GM21576 (cell line): ENCODE data around the gene APOL4.
A peak's percentile ranks its signal among the peaks of the same experiment; 100 is the strongest.
"Not testable (repeated sequence)": the region's sequence is repeated elsewhere in the genome, so short reads cannot be mapped to it uniquely, and the experiment has no call there.

Experiments used
- ATAC-seq: cut with Tn5 transposase; IDR thresholded peaks from one replicate; pipeline ENCODE4 v1.9.1; 2021; ENCODE audit warnings: mild to moderate bottlenecking, moderate library complexity; ENCODE audit not compliant: unreplicated experiment

The APOL4 gene

DNA sequence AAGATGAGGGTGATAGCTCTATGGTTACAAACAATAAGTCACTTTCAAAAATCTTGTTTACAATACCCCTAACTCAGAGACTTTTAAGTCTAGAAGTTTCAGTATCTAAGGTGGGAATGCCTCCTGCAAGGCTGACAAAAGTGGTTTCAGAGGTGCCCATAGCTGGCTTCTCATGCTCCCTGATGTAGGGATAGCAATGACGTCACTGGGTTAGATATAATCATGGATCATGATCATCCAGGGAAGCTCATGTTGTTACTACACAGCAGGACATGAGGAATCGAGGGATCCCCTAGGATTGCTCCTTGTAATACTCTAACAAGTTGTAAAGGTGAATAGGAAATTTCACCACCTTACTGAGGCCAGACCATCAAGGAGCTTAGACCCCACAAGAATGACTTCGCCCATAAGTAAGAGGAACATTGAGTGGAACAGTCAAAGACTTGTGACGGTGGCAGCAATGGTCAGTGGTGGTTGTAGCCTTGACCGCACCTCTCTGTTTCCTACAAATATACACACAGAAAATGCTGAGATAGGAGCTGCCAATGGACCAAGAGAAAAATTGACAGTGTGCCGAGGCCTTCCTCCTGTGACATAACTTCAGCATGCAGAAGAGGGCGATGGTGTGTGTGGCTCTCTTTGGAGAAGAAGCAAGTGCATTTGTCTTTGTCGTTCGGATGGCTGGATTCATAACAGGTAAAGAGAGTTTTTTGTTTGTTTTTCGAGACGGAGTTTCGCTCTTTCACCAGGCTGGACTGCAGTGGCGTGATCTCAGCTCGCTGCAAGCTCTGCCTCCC, 15.6 kb downstream of the APOL4 start:
- ATAC-seq = no peak

DNA sequence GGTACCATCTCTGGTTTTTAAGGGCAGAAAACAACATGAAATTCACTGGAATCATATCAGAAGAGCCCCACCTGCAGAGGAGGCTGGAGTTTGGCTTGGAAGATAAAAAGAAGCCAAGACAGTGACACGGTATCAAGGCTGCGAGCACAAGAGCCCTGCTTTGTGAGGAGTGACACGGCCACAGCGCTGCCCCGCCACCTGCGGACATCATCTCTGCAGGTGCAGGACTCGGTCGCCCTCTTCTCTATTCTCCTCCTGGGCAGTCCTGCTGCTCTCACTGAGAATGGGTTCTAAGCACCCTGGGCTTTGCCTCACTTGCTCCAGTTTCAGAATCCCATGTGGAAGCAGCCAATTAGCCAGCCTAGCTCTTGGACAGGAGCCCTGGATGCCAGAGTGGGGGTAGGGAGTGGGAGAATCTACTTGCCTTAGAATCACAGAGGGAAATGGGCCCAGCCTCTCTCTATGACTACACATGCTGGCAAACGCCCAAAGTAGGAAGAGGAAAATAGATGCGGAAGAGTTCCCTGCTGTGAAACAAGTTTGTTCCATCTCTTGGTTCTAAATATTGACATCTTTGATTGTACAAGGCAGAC, 17.1 kb downstream of the APOL4 start:
- no peak for ATAC-seq

- no peak for ATAC-seq
Observed at GRCh38 chr22:36183446-36183845, 18.2 kb downstream of the APOL4 start.

DNA sequence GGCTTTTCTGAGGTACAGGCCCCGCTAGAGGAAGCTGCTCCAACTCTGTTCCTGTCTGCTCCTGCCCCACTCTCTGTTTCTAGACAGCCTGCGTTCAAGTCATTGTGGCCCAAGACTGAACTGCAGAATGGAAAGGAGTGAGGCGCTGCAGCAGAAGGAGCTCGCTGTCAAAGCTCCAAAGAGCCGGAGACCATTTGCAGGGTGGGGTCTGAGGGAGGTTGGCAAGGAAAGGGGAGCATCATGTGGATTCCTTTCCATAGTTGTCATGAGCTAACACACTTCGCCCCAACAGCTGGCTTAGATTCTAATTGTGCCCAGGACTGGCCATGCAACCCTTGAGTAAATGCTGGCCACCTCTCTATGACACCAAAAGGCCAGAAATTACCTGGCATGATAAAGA, 18.8 kb downstream of the APOL4 start:
- ATAC-seq = no peak

GRCh38 chr22:36182056-36182455, 19.6 kb downstream of the APOL4 start:
- ATAC-seq = no peak

GRCh38 chr22:36180928-36181327, 20.7 kb downstream of the APOL4 start:
- no peak for ATAC-seq

- ATAC-seq = no peak
Observed at GRCh38 chr22:36180038-36180880, 21.4 kb downstream of the APOL4 start.

DNA sequence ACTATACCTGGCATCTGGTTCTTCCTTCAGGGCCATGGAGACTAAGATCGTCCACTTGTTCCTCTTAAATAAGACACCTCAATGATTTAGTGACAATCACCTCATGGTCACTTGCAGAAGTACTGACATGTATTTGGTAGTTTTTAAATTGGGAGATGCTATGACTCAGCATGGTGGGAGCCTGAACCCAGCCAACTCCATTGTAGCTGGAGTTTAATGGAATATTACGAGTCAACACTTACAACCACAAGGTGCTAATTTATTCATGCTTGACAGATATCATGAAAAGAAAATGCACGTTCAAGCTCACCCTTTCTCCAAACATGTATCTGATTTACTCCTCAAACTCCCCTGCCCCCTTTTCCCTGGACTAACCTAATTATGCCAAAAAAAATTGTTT, 24.4 kb downstream of the APOL4 start:
- ATAC-seq = no peak

- no peak for ATAC-seq
Observed at GRCh38 chr22:36175892-36176291, 25.7 kb downstream of the APOL4 start.

DNA sequence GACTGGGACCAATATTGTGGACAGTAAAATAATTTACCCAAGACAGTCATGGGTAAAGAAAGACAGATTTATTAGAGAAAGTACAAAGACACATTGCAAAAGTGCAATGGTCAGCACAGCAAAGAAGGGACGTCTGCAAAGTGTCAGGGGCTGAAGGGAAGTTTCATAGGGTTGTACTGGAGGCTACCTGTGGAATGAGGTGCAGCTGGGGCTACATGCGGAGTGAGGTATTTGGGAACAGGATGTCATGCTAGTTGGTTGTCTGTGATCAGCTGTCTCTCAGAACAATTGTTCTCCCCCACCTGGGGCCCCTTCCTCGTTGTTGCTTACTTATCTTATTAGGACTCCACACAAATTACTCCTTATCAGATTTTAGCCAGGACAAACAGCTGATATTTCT, 29.7 kb downstream of the APOL4 start:
- no peak for ATAC-seq

DNA sequence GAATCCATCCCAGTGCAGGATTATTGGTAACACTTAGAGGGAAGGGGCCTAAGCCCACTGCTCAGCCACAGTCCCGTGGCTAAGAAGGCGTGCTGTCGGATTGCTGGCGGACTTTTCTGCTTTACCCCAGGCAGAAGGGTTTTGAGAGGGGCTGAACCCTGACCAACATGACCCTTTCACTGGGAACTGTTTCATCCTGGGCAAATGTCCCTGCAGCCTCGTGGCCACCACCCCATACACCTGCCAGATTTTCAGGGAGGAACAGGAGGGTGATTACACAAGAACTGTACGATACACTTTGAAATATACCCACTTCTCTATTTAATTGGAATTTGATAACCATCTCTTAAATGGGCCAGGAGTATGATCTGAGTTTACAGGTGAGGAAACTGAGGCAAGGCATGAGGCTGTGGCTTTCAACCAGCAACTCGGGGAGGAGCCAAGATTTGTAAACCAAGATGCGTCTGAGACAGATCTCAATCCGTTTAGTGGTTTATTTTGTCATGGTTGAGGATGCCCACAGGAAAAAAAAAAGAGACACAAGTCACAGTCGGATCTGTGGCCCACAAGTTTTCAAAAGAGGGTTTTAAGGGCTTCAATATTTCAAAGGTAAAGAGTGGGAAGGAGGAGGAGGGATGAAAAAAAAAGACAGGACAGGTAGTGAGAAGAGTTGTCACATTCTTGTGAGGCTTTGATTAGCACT, 34.9 kb downstream of the APOL4 start:
- no peak for ATAC-seq

- ATAC-seq = no peak
Observed at GRCh38 chr22:36166086-36166485, 35.5 kb downstream of the APOL4 start.

GRCh38 chr22:36165141-36165540, 36.5 kb downstream of the APOL4 start:
- ATAC-seq = no peak

- no peak for ATAC-seq
Observed at GRCh38 chr22:36164621-36165020, 37.0 kb downstream of the APOL4 start.

DNA sequence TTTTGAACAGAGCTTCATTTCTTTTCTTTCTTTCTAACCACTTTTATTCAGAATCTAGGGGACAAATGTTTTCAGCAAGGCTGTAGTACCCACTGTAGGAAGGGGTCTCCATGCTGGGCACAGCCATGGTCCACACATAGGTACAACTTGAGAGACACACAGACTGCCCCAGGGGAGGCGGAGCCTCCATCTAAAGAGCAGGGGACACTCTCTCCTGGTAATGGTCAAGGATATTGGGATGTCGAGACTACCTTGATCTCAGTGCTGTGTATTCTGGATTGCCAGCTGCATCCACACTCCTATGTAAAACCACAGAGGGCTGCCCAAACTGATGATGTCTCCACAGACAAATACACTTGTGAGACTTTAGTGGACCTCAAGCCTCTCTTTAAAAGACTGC, 38.1 kb downstream of the APOL4 start:
- no peak for ATAC-seq

GRCh38 chr22:36162127-36163034, 39.2 kb downstream of the APOL4 start:
- ATAC-seq = no peak

DNA sequence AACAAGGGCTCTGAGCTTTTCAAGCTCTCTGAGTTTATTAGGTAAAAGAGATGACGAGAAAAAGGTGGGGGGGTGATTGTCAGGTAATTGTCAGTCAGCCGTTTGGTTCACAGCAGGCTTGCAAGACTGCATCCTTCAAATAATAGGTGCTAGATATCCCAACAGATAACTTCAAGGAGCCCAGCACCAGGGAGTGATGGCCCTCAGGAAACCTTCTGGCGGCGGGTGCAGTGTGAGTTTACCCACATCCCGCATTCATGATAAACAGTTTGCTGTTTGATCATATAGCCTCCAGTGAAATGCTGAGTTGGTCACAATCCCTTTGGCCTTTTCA, 39.8 kb downstream of the APOL4 start:
- not testable (repeated sequence) for ATAC-seq

DNA sequence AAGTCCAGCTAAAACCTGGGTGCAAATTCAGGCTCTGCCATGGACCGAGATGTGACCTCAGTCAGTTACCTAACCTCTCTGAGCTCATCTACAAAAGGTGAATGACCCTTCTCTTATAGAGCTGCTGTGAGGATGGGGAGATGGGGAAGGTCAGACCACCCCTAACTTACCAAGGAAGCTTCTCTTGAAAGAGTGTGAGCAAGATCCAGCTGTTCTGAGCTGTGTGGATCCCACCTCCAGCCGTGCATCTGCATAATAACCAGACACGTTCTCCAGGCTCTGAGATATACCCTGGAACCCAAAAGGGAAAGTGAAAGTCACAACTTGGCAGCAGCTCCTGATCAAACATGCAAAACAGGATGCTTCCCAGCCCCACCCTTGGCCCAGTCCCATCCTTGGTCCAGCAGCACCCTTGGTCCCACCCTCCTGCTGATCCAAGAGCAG, 41.1 kb downstream of the APOL4 start, which contains the start of gene APOL3:
APOL3 (minus strand) TSS at position 257 of the 444 bp plus-strand sequence. CDS start 11,700 bp downstream, outside the sequence.
- peak; percentile 39 for ATAC-seq

DNA sequence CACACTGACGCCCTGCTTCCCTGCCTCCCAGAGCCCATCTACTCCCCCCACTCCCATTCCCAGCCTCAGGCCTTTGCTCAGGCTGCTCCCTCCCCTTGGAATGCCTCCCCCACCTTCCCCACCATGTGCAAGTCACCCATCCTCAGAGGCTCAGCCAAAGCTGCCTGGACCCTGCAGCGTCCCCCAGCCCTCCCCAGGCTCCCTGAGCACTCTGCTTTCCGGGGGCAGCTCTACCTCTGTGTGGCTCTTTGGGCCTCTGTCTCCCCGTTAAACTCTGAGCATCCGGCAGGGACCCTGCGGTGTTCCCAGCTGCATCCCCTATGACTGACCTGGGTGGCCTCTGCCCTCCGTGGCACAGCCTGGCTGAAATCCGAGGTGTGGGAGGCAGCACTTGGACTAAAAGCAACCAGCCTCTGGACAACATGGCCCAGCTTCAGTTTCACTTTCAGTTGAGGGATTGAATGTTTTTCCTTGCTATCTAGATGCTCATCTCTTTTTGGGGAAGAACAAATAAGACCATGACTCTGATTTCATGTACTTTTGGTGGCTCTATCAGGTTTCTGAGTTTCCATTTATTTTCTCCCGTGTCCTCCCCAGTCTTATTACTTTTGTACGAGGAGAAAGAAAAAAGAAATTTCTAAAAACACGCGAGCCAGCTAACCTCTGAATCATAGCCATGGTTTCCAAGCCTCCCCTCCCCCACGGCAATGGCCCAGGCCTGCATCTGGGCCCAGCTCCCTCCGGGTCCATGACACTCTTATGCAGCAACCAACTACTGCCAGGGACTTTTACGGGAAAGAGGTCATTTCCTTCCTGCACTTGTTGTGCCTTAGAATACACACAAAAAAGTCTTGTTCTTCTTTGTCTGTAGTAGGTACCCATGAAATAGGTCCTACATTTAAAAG, 44.8 kb downstream of the APOL4 start:
- ATAC-seq = no peak
